T-helper 17 cell (primary cell): ENCODE data around the gene MTARC2. TPM values are rescaled to one million over a fixed set of nuclear protein-coding genes. Genes with fewer than 3 reads are reported as not detected.

Experiments
- ATAC-seq: fragments of 150-1000 bp; cut with Tn5 transposase; 2 replicates; pipeline ENCODE4 v1.10.0; 2021; ENCODE audit warnings: mild to moderate bottlenecking, moderate library complexity
- DNase-seq, 3 donors: peaks; one replicate each; pipeline versions ENCODE4 v3.0.0 to v3.0.0-alpha.2; 2020 to 2021
- H3K9me3 ChIP-seq: one replicate; pipeline ENCODE4 v1.7.0; 2013; ENCODE audit warnings: low read length, mild to moderate bottlenecking; ENCODE audit not compliant: control insufficient read depth, poor library complexity, severe bottlenecking
- H3K27ac Mint-ChIP-seq: one replicate; pipeline ENCODE4 v1.8.0; 2022; ENCODE audit warnings: mild to moderate bottlenecking, moderate library complexity, mixed read lengths
- H3K27me3 Mint-ChIP-seq: one replicate; pipeline ENCODE4 v1.8.0; 2022; ENCODE audit warnings: mixed read lengths
- H3K36me3 Mint-ChIP-seq: one replicate; pipeline ENCODE4 v1.8.0; 2022; ENCODE audit warnings: low read depth, mixed read lengths
- H3K4me1 Mint-ChIP-seq: one replicate; pipeline ENCODE4 v1.8.0; 2022; ENCODE audit warnings: mild to moderate bottlenecking, mixed read lengths
- H3K4me3 Mint-ChIP-seq: one replicate; pipeline ENCODE4 v1.8.0; 2022; ENCODE audit warnings: mild to moderate bottlenecking, moderate library complexity, mixed read lengths
- total RNA-seq, 4 donors: library from RNA in 2 of 4; stranded (reverse) in 2 of 4; gene quantifications; one replicate each; pipeline ENCODE4 v1.2.3 and lab custom pipeline; 2022 to 2026

Gene MTARC2
- total RNA-seq, 2 donors from 2014 or later = 0.72 TPM; not detected in 1

GRCh38 chr1:220818421-220819173, 70.5 kb downstream of the MTARC2 start:
- H3K36me3 Mint-ChIP-seq = no peaks in the 10 kb centered on the region
- DNase-seq = no peak
- no peaks in the 10 kb centered on the region for H3K4me1 Mint-ChIP-seq
- peaks cover 57% of the 10 kb centered on the region for H3K27me3 Mint-ChIP-seq
- H3K27ac Mint-ChIP-seq = peak overlapping the region; percentile 41
- H3K4me3 Mint-ChIP-seq = no peak overlapping the region
- no peak for ATAC-seq
- no peaks in the 10 kb centered on the region for H3K9me3 ChIP-seq

DNA sequence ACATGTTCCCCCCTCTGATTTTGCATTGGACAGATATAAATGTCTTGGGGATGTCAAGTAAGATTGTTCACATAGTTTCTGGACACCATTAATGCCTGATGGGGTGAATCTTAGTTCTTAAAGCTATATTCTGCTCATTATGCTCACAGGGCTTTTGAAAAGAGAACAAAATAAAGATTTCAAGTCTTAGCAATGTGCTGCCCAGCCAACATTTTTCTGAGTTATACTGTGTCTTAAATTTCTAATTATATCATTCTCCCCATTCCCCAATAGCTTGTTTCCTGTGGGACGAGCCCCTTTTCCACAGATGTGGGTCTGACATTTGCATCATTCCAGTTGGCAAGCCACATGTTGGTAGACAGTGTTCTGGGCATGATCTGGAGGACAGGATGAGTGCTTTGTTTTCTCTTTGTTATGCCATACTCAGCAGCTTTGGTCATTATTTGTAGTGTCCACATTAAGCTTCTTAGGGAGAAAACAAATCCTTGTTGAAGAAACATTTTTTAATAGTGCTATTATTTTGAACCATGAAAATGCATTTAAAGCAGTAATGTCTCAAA, 71.4 kb downstream of the MTARC2 start:
- ATAC-seq = no peak
- H3K4me1 Mint-ChIP-seq = no peaks in the 10 kb centered on the region
- H3K27me3 Mint-ChIP-seq = peaks cover 56% of the 10 kb centered on the region
- no peak for DNase-seq
- no peaks in the 10 kb centered on the region for H3K36me3 Mint-ChIP-seq
- H3K9me3 ChIP-seq = no peaks in the 10 kb centered on the region
- H3K27ac Mint-ChIP-seq = no peak overlapping the region
- H3K4me3 Mint-ChIP-seq = no peak overlapping the region

DNA sequence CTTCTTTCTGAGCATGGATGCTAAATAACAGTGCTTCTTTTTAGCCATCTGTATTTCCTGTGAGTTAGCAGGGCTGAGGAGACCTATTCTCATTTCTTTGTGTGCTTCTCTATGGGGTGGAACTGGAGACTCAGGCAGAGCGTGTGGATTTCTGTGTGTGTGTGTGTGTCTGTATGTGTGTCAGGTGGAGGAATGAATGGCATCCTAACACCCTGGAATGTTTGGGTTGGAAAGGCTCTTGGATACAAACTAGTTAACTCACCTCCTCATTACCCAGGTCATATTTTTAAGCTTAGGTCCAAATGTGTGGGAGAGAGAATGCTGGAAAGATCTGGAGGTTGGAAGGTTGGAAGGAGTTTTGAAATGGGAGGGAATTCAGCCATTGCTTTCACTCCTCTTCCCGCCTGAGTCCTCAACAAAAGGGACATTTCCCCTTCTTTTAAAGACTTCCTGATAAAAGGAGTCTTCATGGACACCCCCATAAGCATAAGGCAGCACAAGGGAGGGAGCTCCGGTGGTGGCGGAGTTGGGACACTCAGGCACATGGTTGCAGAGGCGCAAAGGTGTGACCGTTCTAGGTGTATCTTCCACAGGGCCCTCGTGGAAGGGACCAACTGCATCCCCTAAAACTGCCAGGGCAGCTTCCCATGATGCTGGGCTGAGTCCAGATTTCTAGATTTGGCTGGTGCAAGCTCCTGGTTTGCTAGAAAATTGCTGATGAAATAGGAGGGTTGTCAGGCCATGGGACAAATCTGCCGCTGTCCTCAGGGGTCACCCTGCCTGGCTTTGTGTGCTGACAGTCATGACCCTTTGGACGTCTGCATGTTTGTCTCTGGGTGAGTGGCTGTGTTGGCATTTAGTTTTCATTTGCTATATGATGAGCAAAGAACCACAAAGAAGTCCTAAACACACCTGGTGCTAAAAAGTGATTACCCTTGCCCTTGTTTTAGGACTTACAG, 76.2 kb downstream of the MTARC2 start:
- H3K4me3 Mint-ChIP-seq = no peak overlapping the region
- no peaks in the 10 kb centered on the region for H3K36me3 Mint-ChIP-seq
- DNase-seq = no peak
- no peaks in the 10 kb centered on the region for H3K9me3 ChIP-seq
- no peaks in the 10 kb centered on the region for H3K4me1 Mint-ChIP-seq
- no peak overlapping the region for H3K27ac Mint-ChIP-seq
- ATAC-seq = no peak
- H3K27me3 Mint-ChIP-seq = peaks cover 64% of the 10 kb centered on the region

- DNase-seq (no peak), ATAC-seq (no peak)
- H3K9me3 ChIP-seq = no peaks in the 10 kb centered on the region
- Mint-ChIP-seq H3K4me3 (no peak overlapping the region), H3K27me3 (peaks cover 52% of the 10 kb centered on the region), H3K27ac (no peak overlapping the region), H3K4me1 (no peaks in the 10 kb centered on the region), H3K36me3 (no peaks in the 10 kb centered on the region)
These were observed 77.9 kb downstream of the MTARC2 start for GRCh38 chr1:220825819-220826551.

DNA sequence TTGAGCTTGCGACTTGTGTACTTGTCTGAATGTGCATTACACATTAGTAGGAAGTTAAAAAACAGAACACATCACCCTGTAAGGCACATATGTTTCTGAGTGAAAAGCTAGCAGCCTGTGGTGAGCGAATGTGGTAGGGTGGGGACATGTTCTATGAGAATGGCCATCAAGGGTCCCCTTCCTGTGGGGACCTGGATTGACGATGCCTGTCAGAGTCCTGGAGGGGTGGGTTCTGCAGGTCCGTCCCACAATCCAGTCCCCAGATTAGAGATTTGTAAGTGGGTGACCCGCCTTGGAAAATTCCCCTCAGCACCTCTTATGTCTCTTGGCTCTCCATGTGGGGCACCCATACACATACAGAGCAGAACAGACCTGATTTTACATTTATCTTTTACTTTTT, 78.6 kb downstream of the MTARC2 start:
- H3K36me3 Mint-ChIP-seq = no peaks in the 10 kb centered on the region
- no peak for ATAC-seq

DNA sequence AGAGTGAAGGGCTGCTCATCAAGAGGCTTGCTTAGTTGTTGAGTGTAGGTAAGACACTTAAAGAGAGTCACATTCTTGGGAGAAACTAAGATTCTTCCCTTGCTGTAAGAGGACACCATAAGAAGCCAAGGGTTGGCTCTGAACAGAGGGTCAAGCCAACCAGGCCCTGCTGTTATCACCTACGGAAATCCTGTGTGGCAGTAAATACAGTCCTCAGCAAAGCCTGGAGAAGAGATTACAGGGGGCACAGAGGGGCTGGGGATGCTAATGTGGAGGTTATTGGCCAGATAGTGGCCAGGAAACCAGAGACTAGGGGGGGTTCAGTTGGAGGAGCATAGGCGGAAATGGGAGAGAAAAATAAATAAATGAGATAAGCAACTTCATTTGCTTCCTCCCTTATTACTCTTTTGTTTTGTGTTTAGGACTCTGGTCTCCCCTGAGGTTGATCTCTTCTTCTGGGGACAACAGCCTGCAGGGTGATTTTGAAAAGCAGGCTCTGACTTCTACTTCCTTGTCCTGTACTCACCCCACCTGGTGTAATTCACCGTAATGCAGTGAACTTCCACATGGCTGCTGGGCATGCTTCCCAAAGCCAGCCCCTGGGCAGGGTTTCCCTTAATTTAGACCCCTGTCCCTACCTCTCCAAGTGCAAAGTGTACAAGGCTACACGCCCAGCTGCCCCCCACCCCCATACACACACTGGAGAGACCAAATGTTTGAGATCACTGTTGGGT, 79.5 kb downstream of the MTARC2 start:
- H3K9me3 ChIP-seq = no peaks in the 10 kb centered on the region
- ATAC-seq (no peak), DNase-seq (no peak)
- peaks cover 43% of the 10 kb centered on the region for H3K27me3 Mint-ChIP-seq
- no peaks in the 10 kb centered on the region for H3K36me3 Mint-ChIP-seq
- H3K4me3 Mint-ChIP-seq = no peak overlapping the region
- no peak overlapping the region for H3K27ac Mint-ChIP-seq
- H3K4me1 Mint-ChIP-seq = no peaks in the 10 kb centered on the region

More for the DNA sequence above, 78.6 kb downstream of the MTARC2 start:
- DNase-seq = no peak
- Mint-ChIP-seq H3K4me1 (no peaks in the 10 kb centered on the region), H3K27me3 (peaks cover 46% of the 10 kb centered on the region), H3K27ac (no peak overlapping the region), H3K4me3 (no peak overlapping the region)
- no peaks in the 10 kb centered on the region for H3K9me3 ChIP-seq

DNA sequence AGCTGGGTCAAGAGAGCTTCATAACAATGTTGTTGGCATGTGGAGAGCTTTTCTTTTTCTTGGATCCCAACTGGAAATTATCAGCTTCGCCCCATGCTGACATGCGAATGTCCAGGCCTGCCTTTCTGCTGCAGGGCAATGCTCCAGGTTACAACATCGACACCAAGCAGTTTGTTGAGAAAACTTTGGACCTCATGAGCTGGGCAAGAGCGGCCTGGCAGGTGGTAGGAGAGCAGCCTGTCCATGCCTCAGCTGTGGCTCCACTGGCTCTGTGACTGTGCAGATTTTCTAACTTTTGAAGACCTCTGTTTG, 80.0 kb downstream of the MTARC2 start:
- peaks cover 43% of the 10 kb centered on the region for H3K27me3 Mint-ChIP-seq
- no peaks in the 10 kb centered on the region for H3K36me3 Mint-ChIP-seq
- DNase-seq (no peak), ATAC-seq (no peak)
- no peaks in the 10 kb centered on the region for H3K4me1 Mint-ChIP-seq
- H3K9me3 ChIP-seq = no peaks in the 10 kb centered on the region
- H3K27ac Mint-ChIP-seq = no peak overlapping the region
- H3K4me3 Mint-ChIP-seq = no peak overlapping the region

DNA sequence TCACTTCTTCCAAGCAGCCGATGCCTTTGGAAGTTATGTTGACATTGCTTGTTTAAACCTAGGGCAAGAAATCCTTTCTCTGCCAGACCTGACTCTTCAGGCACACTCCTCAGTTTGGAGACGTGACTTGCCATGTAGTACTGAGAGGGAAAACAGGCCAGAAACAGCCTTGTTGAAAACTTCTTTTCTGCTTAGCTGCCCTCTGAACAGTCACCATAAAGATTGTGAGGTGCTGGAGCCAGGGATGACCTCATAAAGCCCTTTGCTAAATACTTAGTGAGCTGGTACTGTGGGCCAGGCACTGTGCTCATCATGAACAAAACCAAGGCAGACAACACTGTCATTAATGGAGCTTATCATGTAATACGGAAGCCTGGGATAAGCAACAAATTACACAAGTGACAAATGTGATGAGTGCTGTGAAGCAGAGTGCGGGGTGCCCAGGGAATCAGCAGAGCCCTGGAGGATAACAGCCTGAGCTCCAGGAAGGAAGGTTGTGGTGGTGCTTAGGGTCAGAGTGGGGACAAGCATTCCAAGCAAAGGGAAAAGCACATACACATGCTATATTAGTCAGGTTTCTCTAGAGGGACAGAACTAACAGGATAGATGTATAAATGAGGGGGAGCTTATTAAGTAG, 80.9 kb downstream of the MTARC2 start:
- peaks cover 35% of the 10 kb centered on the region for H3K27me3 Mint-ChIP-seq
- no peaks in the 10 kb centered on the region for H3K4me1 Mint-ChIP-seq
- no peak for ATAC-seq
- no peak for DNase-seq
- H3K27ac Mint-ChIP-seq = no peak overlapping the region
- H3K36me3 Mint-ChIP-seq = no peaks in the 10 kb centered on the region
- H3K4me3 Mint-ChIP-seq = no peak overlapping the region
- H3K9me3 ChIP-seq = no peaks in the 10 kb centered on the region

DNA sequence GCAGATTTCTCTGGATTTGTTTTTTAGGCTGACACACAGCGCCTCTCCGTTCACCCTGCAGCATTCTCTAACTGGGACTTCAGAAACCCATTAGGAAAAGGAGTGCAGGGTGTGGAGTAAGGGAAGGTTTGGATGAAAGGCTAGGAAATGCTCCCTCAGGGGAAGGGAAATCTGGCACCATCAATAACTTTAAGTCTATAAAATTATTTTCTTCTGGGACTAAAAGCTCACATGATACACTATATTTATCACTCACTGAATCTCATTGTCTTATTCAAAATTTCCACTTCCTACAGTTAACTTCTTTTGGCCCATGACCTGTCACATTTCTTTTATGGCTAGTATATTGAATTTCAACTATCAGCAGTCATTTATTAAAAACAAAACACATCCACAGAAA, 85.3 kb downstream of the MTARC2 start:
- Mint-ChIP-seq H3K4me3 (no peak overlapping the region), H3K27ac (no peak overlapping the region), H3K4me1 (no peaks in the 10 kb centered on the region), H3K36me3 (no peaks in the 10 kb centered on the region), H3K27me3 (peaks cover 24% of the 10 kb centered on the region)
- DNase-seq = no peak
- no peak for ATAC-seq
- H3K9me3 ChIP-seq = no peaks in the 10 kb centered on the region

Other genes starting within 250 kb of the MTARC2 start
- gene MARK1, start 220.2 kb upstream of the MTARC2 start, total RNA-seq = under 1 TPM in 1 of 2 donors, not detected in 1; 0.10 TPM
- gene C1orf115, start 58.0 kb upstream of the MTARC2 start, total RNA-seq = 1 to 10 TPM in 1 of 2 donors, under 1 TPM in 1; 0.50 to 2.1 TPM
- gene MTARC1, start 38.6 kb downstream of the MTARC2 start, total RNA-seq = under 1 TPM in 1 of 2 donors, not detected in 1; 0.75 TPM
- gene HLX, start 131.1 kb downstream of the MTARC2 start, total RNA-seq = under 1 TPM; 0.26 to 0.94 TPM